Naive thymus-derived CD4-positive, alpha-beta T cell (primary cell): Measurements from ENCODE around the gene TBCCD1. TPM values are rescaled to one million over a fixed set of nuclear protein-coding genes. Genes with fewer than 3 reads are reported as not detected.
A peak's percentile ranks its signal among the peaks of the same experiment; 100 is the strongest.

Experiments used
- ATAC-seq: fragments of 150-1000 bp; cut with Tn5 transposase; 2 replicates; pipeline ENCODE4 v1.10.0; 2021; ENCODE audit warnings: mild to moderate bottlenecking, moderate library complexity
- CTCF ChIA-PET: fragments of 350-600 bp; sonication (Branson Sonifier 250); formaldehyde crosslinking; loops from one replicate; lab custom pipeline; 2021; ENCODE audit warnings: antibody characterized with exemption; lab: Charles Lee
- POLR2A ChIA-PET: fragments of 350-600 bp; sonication (Branson Sonifier 250); formaldehyde crosslinking; loops from one replicate; lab custom pipeline; 2021; ENCODE audit warnings: antibody characterized with exemption, inconsistent platforms; lab: Charles Lee
- DNase-seq, 9 donors: peaks; one replicate each; pipeline versions ENCODE4 v3.0.0 to v3.0.0-alpha.2; 2020 to 2022; ENCODE audit warnings: mixed read lengths in 1 of 9
- H3K27ac ChIP-seq: one replicate; pipeline ENCODE4 v1.7.0; 2013; ENCODE audit warnings: mild to moderate bottlenecking, low read depth, low read length, moderate library complexity
- H3K27me3 ChIP-seq, 2 donors: one replicate each; pipeline ENCODE4 v1.7.0; 2013; ENCODE audit warnings: low read length in 2 of 2, mild to moderate bottlenecking in 2 of 2, moderate library complexity in 2 of 2; ENCODE audit not compliant: control insufficient read depth in 2 of 2, insufficient read depth in 2 of 2
- H3K36me3 ChIP-seq, 3 experiments: 1 replicate in 2 of 3; 2 replicates in 1 of 3; pipeline ENCODE4 v1.7.0; 2013; ENCODE audit warnings: low read length in 3 of 3, mild to moderate bottlenecking in 3 of 3, moderate library complexity in 1 of 3; ENCODE audit not compliant: insufficient read depth in 3 of 3, control insufficient read depth in 2 of 3
- H3K4me1 ChIP-seq, 2 donors: one replicate each; pipeline ENCODE4 v1.7.0; 2013; ENCODE audit warnings: low read length in 2 of 2, mild to moderate bottlenecking in 2 of 2, moderate library complexity in 1 of 2; ENCODE audit not compliant: control insufficient read depth in 2 of 2, insufficient read depth in 2 of 2
- H3K4me3 ChIP-seq: 2 replicates; pipeline ENCODE4 v1.7.0; 2013; ENCODE audit warnings: mild to moderate bottlenecking, low read length
- H3K9me3 ChIP-seq, 3 experiments: 1 replicate in 2 of 3; 2 replicates in 1 of 3; pipeline ENCODE4 v1.7.0; 2013; ENCODE audit warnings: low read length in 3 of 3; ENCODE audit not compliant: control insufficient read depth in 2 of 3
- H3K27ac Mint-ChIP-seq, 9 donors: one replicate each; pipeline ENCODE4 v1.8.0; 2020 to 2022; ENCODE audit warnings: mixed read lengths in 9 of 9, mild to moderate bottlenecking in 8 of 9, moderate library complexity in 5 of 9, inconsistent platforms in 2 of 9
- H3K27me3 Mint-ChIP-seq, 5 donors: one replicate each; pipeline ENCODE4 v1.8.0; 2021 to 2022; ENCODE audit warnings: mixed read lengths in 5 of 5, mild to moderate bottlenecking in 1 of 5
- H3K36me3 Mint-ChIP-seq, 5 donors: one replicate each; pipeline ENCODE4 v1.8.0; 2020 to 2022; ENCODE audit warnings: mixed read lengths in 5 of 5, mild to moderate bottlenecking in 3 of 5, inconsistent platforms in 1 of 5
- H3K4me1 Mint-ChIP-seq, 7 donors: one replicate each; pipeline ENCODE4 v1.8.0; 2020 to 2022; ENCODE audit warnings: mixed read lengths in 7 of 7, mild to moderate bottlenecking in 3 of 7, inconsistent platforms in 1 of 7
- H3K4me3 Mint-ChIP-seq, 10 donors: one replicate each; pipeline ENCODE4 v1.8.0; 2020 to 2022; ENCODE audit warnings: mild to moderate bottlenecking in 10 of 10, mixed read lengths in 10 of 10, moderate library complexity in 6 of 10, inconsistent platforms in 2 of 10
- H3K9me3 Mint-ChIP-seq, 11 donors: one replicate each; pipeline ENCODE4 v1.8.0; 2020 to 2022; ENCODE audit warnings: mixed read lengths in 11 of 11, mild to moderate bottlenecking in 4 of 11, inconsistent platforms in 1 of 11, moderate library complexity in 1 of 11
- intact Hi-C, 2 donors: fragments of 100-400 bp; cut with micrococcal nuclease; formaldehyde crosslinking; loops; one replicate each; pipeline ENCODE4 v1.15.1; 2023
- polyA plus RNA-seq, 2 donors: library from polyadenylated mRNA; unstranded; fragments of 300-500 nt; fragmentation: Illumina TruSeq; gene quantifications; one replicate each; pipeline ENCODE4 v1.2.3, GENCODE V29; 2021
- total RNA-seq, 6 experiments: library from RNA in 5 of 6; stranded (reverse) in 5 of 6; gene quantifications; 1 replicate in 5 of 6; 2 replicates in 1 of 6; pipeline ENCODE4 v1.2.3 and lab custom pipeline; 2021 to 2026

Gene TBCCD1
- total and polyA plus RNA-seq, 7 experiments from 2014 or later: 11.3 to 21.1 (median 15.8) TPM

- H3K27ac Mint-ChIP-seq: peak overlapping the region in 3 of 9 donors; percentile 3 to 31 (median 22)
- ChIA-PET CTCF (interaction anchor here (1.1 to 3.8 kb wide), 2 partner anchors 19 kb away, joined by 4 to 19 read pairs; no protein-coding TSS in a partner anchor), POLR2A (no interaction called here)
- Histone ChIP-seq H3K27ac (no peak overlapping the region), H3K4me1 (peaks cover 35 to 36% of the 10 kb centered on the region in 2 donors), H3K9me3 (no peaks in the 10 kb centered on the region), H3K27me3 (no peaks in the 10 kb centered on the region), H3K36me3 (no peaks in the 10 kb centered on the region), H3K4me3 (no peak overlapping the region)
- intact Hi-C loops: no loop called here
- peaks cover 0 to 2% (median 0%) of the 10 kb centered on the region in 11 donors for H3K9me3 Mint-ChIP-seq
- ATAC-seq: no peak
- H3K4me3 Mint-ChIP-seq: peak overlapping the region in 1 of 10 donors; percentile 24
- H3K27me3 Mint-ChIP-seq: peaks cover 0 to 3% (median 0%) of the 10 kb centered on the region in 5 donors
- no peak for DNase-seq
- H3K4me1 Mint-ChIP-seq: peaks cover 29 to 59% (median 44%) of the 10 kb centered on the region in 7 donors
- H3K36me3 Mint-ChIP-seq: peaks cover 0 to 5% (median 4%) of the 10 kb centered on the region in 5 donors
Observed at GRCh38 chr3:186520957-186521842, 45.9 kb downstream of the TBCCD1 start.

GRCh38 chr3:186520431-186520830 is 46.7 kb downstream of the TBCCD1 start:
- Histone ChIP-seq H3K9me3 (no peaks in the 10 kb centered on the region), H3K4me1 (peaks cover 41 to 43% of the 10 kb centered on the region in 2 donors), H3K27ac (no peak overlapping the region), H3K4me3 (no peak overlapping the region), H3K27me3 (no peaks in the 10 kb centered on the region), H3K36me3 (no peaks in the 10 kb centered on the region)
- peaks cover 0 to 2% (median 0%) of the 10 kb centered on the region in 11 donors for H3K9me3 Mint-ChIP-seq
- intact Hi-C loops: no loop called here
- ChIA-PET POLR2A (no interaction called here), CTCF (interaction anchor here (3.8 kb wide), 1 partner anchor 20 kb away, joined by 19 read pairs; no protein-coding TSS in a partner anchor)
- peak overlapping the region in 2 of 10 donors; percentile 8 to 42 for H3K4me3 Mint-ChIP-seq
- ATAC-seq: no peak
- H3K4me1 Mint-ChIP-seq: peaks cover 37 to 66% (median 52%) of the 10 kb centered on the region in 7 donors
- no peak for DNase-seq
- peaks cover 0 to 5% (median 4%) of the 10 kb centered on the region in 5 donors for H3K36me3 Mint-ChIP-seq
- peaks cover 0 to 3% (median 0%) of the 10 kb centered on the region in 5 donors for H3K27me3 Mint-ChIP-seq
- H3K27ac Mint-ChIP-seq: peak overlapping the region in 3 of 9 donors; percentile 3 to 70 (median 21)

- Histone ChIP-seq H3K4me3 (peak overlapping the region; percentile 59), H3K4me1 (peaks cover 54 to 55% of the 10 kb centered on the region in 2 donors), H3K27me3 (no peaks in the 10 kb centered on the region), H3K9me3 (no peaks in the 10 kb centered on the region), H3K36me3 (no peaks in the 10 kb centered on the region), H3K27ac (peak overlapping the region; percentile 58)
- H3K36me3 Mint-ChIP-seq: peaks cover 0 to 5% (median 4%) of the 10 kb centered on the region in 5 donors
- H3K27me3 Mint-ChIP-seq: peaks cover 0 to 5% (median 0%) of the 10 kb centered on the region in 5 donors
- ChIA-PET POLR2A (interaction anchor here (0.7 to 2.6 kb wide), 5 partner anchors 13 to 452 kb away, joined by 3 to 7 read pairs (median 4); partner anchors contain the start of genes DNAJB11 and EIF4A2), CTCF (interaction anchor here (0.7 to 3.8 kb wide), 6 partner anchors 17 to 575 kb away, joined by 3 to 19 read pairs (median 5); no protein-coding TSS in a partner anchor)
- H3K4me1 Mint-ChIP-seq: peaks cover 48 to 79% (median 64%) of the 10 kb centered on the region in 7 donors
- intact Hi-C loops: loop anchor here (1.0 to 2.0 kb wide), 2 partner anchors 15 to 22 kb away; no protein-coding TSS in a partner anchor
- DNase-seq: peak in 8 of 9 donors; percentile 50 to 82 (median 74)
- ATAC-seq: peak; percentile 97
- peak overlapping the region; percentile 6 to 84 (median 66) for H3K4me3 Mint-ChIP-seq
- H3K9me3 Mint-ChIP-seq: peaks cover 0 to 4% (median 0%) of the 10 kb centered on the region in 11 donors
- peak overlapping the region; percentile 0 to 88 (median 75) for H3K27ac Mint-ChIP-seq
Observed at GRCh38 chr3:186519021-186519658, 48.0 kb downstream of the TBCCD1 start.

- Mint-ChIP-seq H3K4me1 (peaks cover 48 to 87% (median 70%) of the 10 kb centered on the region in 7 donors), H3K36me3 (peaks cover 0 to 5% (median 0%) of the 10 kb centered on the region in 5 donors), H3K4me3 (no peak overlapping the region), H3K27ac (peak overlapping the region in 4 of 9 donors; percentile 46 to 79 (median 64)), H3K27me3 (peaks cover 0 to 9% (median 0%) of the 10 kb centered on the region in 5 donors), H3K9me3 (peaks cover 0 to 4% (median 0%) of the 10 kb centered on the region in 11 donors)
- Histone ChIP-seq H3K9me3 (no peaks in the 10 kb centered on the region), H3K27me3 (no peaks in the 10 kb centered on the region), H3K4me3 (no peak overlapping the region), H3K4me1 (peaks cover 55% of the 10 kb centered on the region in 2 donors), H3K27ac (no peak overlapping the region), H3K36me3 (no peaks in the 10 kb centered on the region)
- POLR2A ChIA-PET: interaction anchor here (0.9 to 2.6 kb wide), 3 partner anchors 9 to 266 kb away, joined by 4 to 7 read pairs (median 5); partner anchors contain the start of gene EIF4A2
- CTCF ChIA-PET: interaction anchor here (2.1 to 3.8 kb wide), 2 partner anchors 23 to 573 kb away, joined by 8 to 19 read pairs; no protein-coding TSS in a partner anchor
- intact Hi-C loops: no loop called here
- no peak for DNase-seq
- no peak for ATAC-seq
Observed at GRCh38 chr3:186517218-186517617, 49.9 kb downstream of the TBCCD1 start.

- Histone ChIP-seq H3K27ac (no peak overlapping the region), H3K27me3 (no peaks in the 10 kb centered on the region), H3K4me1 (peaks cover 55% of the 10 kb centered on the region in 2 donors), H3K9me3 (no peaks in the 10 kb centered on the region), H3K4me3 (no peak overlapping the region), H3K36me3 (no peaks in the 10 kb centered on the region)
- ATAC-seq (no peak), DNase-seq (no peak)
- Mint-ChIP-seq H3K4me1 (peaks cover 44 to 83% (median 67%) of the 10 kb centered on the region in 7 donors), H3K9me3 (peaks cover 0 to 4% (median 0%) of the 10 kb centered on the region in 11 donors), H3K27ac (peak overlapping the region in 3 of 9 donors; percentile 61 to 73 (median 66)), H3K27me3 (peaks cover 0 to 9% (median 0%) of the 10 kb centered on the region in 5 donors), H3K4me3 (peak overlapping the region in 2 of 10 donors; percentile 9 to 29), H3K36me3 (peaks cover 0 to 5% (median 0%) of the 10 kb centered on the region in 5 donors)
- ChIA-PET POLR2A (interaction anchor here (0.9 kb wide), 1 partner anchor 19 kb away, joined by 4 read pairs; no protein-coding TSS in a partner anchor), CTCF (interaction anchor here (0.7 kb wide), 1 partner anchor 1727 kb away, joined by 9 read pairs; no protein-coding TSS in a partner anchor)
- intact Hi-C loops: no loop called here
Observed at GRCh38 chr3:186516646-186517045, 50.5 kb downstream of the TBCCD1 start.
